Ishikawa (cell line): ENCODE results near the gene RGS6.

Experiments
- CEBPB ChIP-seq: IDR thresholded peaks from 2 replicates; pipeline ENCODE4 v1.6.1; 2012
- CREB1 ChIP-seq: IDR thresholded peaks from 2 replicates; pipeline ENCODE4 v1.6.1; 2012; ENCODE audit warnings: low read depth
- EGR1 ChIP-seq: IDR thresholded peaks from 2 replicates; pipeline ENCODE4 v1.6.1; 2012
- EP300 ChIP-seq: IDR thresholded peaks from 2 replicates; pipeline ENCODE4 v1.6.1; 2012; ENCODE audit warnings: borderline replicate concordance
- FOXM1 ChIP-seq: IDR thresholded peaks from 2 replicates; pipeline ENCODE4 v1.6.1; 2012; ENCODE audit warnings: low read depth, borderline replicate concordance
- NFIC ChIP-seq: IDR thresholded peaks from 2 replicates; pipeline ENCODE4 v1.6.1; 2012
- RAD21 ChIP-seq: IDR thresholded peaks from 2 replicates; pipeline ENCODE4 v1.6.1; 2012; ENCODE audit warnings: low read depth
- TAF1 ChIP-seq: IDR thresholded peaks from 2 replicates; pipeline ENCODE4 v1.6.1; 2012; ENCODE audit warnings: low read depth, mild to moderate bottlenecking
- TCF12 ChIP-seq: IDR thresholded peaks from 2 replicates; pipeline ENCODE4 v1.6.1; 2012; ENCODE audit warnings: low read depth
- TEAD4 ChIP-seq: IDR thresholded peaks from 2 replicates; pipeline ENCODE4 v1.6.1; 2012
- ZBTB7A ChIP-seq: IDR thresholded peaks from 2 replicates; pipeline ENCODE4 v1.6.1; 2012; ENCODE audit warnings: low read depth
- TF ChIP-seq, protein P1 (sequence below): IDR thresholded peaks from 2 replicates; pipeline ENCODE4 v1.6.1; 2012
- TF ChIP-seq, protein P2 (sequence below): IDR thresholded peaks from 2 replicates; pipeline ENCODE4 v1.6.1; 2012
- TF ChIP-seq, protein P3 (sequence below): IDR thresholded peaks from 2 replicates; pipeline ENCODE4 v1.6.1; 2012; ENCODE audit warnings: low read depth, mild to moderate bottlenecking

Gene RGS6

GRCh38 chr14:72142328-72142727, 210.1 kb downstream of the RGS6 start:
- no peak for TF ChIP-seq CREB1
- no peak for TF ChIP-seq TCF12
- TF ChIP-seq, protein P1, sequence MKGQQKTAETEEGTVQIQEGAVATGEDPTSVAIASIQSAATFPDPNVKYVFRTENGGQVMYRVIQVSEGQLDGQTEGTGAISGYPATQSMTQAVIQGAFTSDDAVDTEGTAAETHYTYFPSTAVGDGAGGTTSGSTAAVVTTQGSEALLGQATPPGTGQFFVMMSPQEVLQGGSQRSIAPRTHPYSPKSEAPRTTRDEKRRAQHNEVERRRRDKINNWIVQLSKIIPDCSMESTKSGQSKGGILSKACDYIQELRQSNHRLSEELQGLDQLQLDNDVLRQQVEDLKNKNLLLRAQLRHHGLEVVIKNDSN: no peak
- no peak for TF ChIP-seq FOXM1
- no peak for TF ChIP-seq CEBPB
- TF ChIP-seq NFIC: no peak
- TF ChIP-seq, protein P2, sequence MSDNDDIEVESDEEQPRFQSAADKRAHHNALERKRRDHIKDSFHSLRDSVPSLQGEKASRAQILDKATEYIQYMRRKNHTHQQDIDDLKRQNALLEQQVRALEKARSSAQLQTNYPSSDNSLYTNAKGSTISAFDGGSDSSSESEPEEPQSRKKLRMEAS: no peak
- no peak for TF ChIP-seq EGR1
- TF ChIP-seq, protein P3, sequence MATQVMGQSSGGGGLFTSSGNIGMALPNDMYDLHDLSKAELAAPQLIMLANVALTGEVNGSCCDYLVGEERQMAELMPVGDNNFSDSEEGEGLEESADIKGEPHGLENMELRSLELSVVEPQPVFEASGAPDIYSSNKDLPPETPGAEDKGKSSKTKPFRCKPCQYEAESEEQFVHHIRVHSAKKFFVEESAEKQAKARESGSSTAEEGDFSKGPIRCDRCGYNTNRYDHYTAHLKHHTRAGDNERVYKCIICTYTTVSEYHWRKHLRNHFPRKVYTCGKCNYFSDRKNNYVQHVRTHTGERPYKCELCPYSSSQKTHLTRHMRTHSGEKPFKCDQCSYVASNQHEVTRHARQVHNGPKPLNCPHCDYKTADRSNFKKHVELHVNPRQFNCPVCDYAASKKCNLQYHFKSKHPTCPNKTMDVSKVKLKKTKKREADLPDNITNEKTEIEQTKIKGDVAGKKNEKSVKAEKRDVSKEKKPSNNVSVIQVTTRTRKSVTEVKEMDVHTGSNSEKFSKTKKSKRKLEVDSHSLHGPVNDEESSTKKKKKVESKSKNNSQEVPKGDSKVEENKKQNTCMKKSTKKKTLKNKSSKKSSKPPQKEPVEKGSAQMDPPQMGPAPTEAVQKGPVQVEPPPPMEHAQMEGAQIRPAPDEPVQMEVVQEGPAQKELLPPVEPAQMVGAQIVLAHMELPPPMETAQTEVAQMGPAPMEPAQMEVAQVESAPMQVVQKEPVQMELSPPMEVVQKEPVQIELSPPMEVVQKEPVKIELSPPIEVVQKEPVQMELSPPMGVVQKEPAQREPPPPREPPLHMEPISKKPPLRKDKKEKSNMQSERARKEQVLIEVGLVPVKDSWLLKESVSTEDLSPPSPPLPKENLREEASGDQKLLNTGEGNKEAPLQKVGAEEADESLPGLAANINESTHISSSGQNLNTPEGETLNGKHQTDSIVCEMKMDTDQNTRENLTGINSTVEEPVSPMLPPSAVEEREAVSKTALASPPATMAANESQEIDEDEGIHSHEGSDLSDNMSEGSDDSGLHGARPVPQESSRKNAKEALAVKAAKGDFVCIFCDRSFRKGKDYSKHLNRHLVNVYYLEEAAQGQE: no peak
- TF ChIP-seq RAD21: no peak

DNA sequence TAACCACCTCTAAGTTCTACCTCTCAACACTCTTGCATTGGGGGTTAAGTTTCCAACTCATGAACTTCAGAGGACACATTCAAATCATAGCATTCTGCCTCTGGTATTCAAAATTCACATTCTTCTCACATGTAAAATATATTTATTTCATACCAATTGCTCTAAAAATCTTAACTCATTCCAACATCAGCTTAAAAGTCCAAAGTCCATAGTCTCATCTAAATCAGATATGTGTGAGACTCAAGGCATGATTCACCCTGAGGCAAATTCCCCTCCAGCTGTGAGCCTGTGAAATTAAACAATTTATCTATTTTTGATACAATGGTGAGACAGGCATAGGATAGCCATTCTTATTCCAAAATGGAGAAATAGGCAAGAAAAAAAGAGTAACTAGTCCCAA, 214.0 kb downstream of the RGS6 start:
- TF ChIP-seq CEBPB (no peak), EP300 (no peak), TCF12 (no peak), NFIC (no peak), TEAD4 (no peak), ZBTB7A (no peak), EGR1 (no peak), RAD21 (no peak), TAF1 (no peak), CREB1 (no peak)
- TF ChIP-seq, protein P3: no peak
- TF ChIP-seq, protein P1: no peak
- TF ChIP-seq, protein P2: no peak

DNA sequence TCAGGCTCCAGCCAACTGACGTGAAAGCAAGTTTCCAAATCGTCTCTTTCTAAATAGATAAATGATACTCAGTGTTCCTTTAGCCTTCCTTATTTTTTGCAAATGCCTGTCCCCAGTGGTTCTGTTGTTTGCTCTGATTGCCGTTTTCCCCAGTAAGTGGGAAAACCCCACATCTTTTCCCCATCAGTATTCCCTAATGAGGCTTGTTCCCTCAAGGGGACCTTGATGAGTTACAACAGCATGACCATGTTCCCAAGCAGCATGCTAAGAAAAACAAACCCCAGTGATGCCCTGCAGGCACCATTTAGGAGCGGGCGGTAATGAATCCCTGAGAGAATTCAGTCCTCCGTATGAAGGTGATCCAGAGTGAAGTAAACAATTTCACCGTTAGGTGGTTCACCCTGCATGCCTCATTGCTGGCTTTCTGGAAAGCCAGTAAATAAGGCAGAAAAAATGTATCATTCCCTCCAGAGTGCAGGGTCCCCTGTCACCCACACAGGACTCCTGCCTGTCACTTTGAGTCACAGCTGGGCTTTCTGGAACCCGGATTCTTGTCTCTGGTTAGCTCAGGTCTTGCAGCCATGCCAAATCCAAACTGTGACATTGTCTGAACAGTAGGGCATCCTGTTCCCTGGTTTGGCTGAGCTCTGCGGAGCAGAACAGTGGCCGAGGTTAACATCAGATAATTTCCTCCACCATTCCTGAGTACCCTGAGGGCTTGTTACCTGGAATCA, 222.6 kb downstream of the RGS6 start:
- TF ChIP-seq NFIC: no peak
- TF ChIP-seq EP300: no peak
- no peak for TF ChIP-seq FOXM1
- TF ChIP-seq, protein P3: no peak

DNA sequence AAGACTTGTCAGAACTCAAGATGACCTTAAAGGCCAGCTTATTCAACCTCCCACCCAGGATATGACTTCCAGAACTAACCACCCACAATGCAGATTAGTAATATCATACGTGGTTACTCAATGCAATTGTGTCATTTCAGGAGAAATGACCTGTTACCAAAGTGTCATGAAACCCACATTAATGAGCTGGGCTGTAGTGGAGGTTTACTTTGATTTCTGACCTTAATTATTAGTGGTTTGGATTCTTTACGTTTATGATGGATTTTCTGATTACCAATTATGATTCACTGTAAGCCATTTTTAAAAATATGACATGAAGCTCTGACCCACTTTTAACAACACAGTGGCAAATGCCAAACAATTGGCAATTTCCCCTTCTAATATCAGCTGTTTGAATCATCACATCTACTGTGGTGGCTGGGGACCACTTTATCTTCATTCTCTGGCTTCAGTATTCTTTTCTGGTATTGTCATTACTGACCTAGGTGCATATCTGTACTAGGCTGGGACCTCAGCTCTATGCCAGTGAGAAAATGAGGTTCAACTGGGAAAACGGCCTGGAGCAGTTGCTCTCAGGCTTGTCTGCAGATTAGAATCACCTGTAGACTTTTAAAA, 223.3 kb downstream of the RGS6 start:
- no peak for TF ChIP-seq CEBPB
- TF ChIP-seq NFIC: no peak
- TF ChIP-seq TAF1: no peak
- TF ChIP-seq EP300: no peak
- TF ChIP-seq, protein P2: no peak
- TF ChIP-seq TCF12: no peak
- TF ChIP-seq RAD21: no peak
